Measurements from ENCODE around the gene CCKAR. TPM values are rescaled to one million over a fixed set of nuclear protein-coding genes. Genes with fewer than 3 reads are reported as not detected.
A peak's percentile ranks its signal among the peaks of the same experiment; 100 is the strongest.
"Not testable (repeated sequence)": the region's sequence is repeated elsewhere in the genome, so short reads cannot be mapped to it uniquely, and the experiment has no call there.

Gene CCKAR
- total and polyA plus RNA-seq, 2 donors: 0.26 TPM; not detected in 1

GRCh38 chr4:26509681-26510333 lies 19.5 kb upstream of the CCKAR start:
- H3K4me3 ChIP-seq (ENCODE audit: low read depth, low read length): no peak overlapping the region
- H3K36me3 ChIP-seq (ENCODE audit: insufficient read depth): no peaks in the 10 kb centered on the region
- no peak for DNase-seq (ENCODE audit: extremely low spot score)
- H3K27ac ChIP-seq (ENCODE audit: low read depth): no peak overlapping the region
- WGBS: 58% methylated on average over 8 of the region's 8 CpGs
- H3K4me1 ChIP-seq (ENCODE audit: insufficient read depth): no peaks in the 10 kb centered on the region

GRCh38 chr4:26507286-26507685 lies 17.0 kb upstream of the CCKAR start:
- Histone ChIP-seq H3K4me1 (ENCODE audit: insufficient read depth) (no peaks in the 10 kb centered on the region), H3K4me3 (ENCODE audit: low read depth, low read length) (no peak overlapping the region), H3K36me3 (ENCODE audit: insufficient read depth) (no peaks in the 10 kb centered on the region), H3K27ac (ENCODE audit: low read depth) (no peak overlapping the region)
- WGBS: 91% methylated on average over 4 of the region's 4 CpGs
- DNase-seq (ENCODE audit: extremely low spot score): no peak

- Histone ChIP-seq H3K36me3 (ENCODE audit: insufficient read depth) (no peaks in the 10 kb centered on the region), H3K27ac (ENCODE audit: low read depth) (no peak overlapping the region), H3K4me3 (ENCODE audit: low read depth, low read length) (no peak overlapping the region), H3K4me1 (ENCODE audit: insufficient read depth) (no peaks in the 10 kb centered on the region)
- WGBS: 66% methylated on average over 4 of the region's 4 CpGs
- no peak for DNase-seq (ENCODE audit: extremely low spot score)
These were observed 13.6 kb upstream of the CCKAR start for GRCh38 chr4:26503844-26504243.

GRCh38 chr4:26503427-26503826 lies 13.1 kb upstream of the CCKAR start:
- Histone ChIP-seq H3K27ac (ENCODE audit: low read depth) (no peak overlapping the region), H3K36me3 (ENCODE audit: insufficient read depth) (no peaks in the 10 kb centered on the region), H3K4me1 (ENCODE audit: insufficient read depth) (no peaks in the 10 kb centered on the region), H3K4me3 (ENCODE audit: low read depth, low read length) (no peak overlapping the region)
- DNase-seq (ENCODE audit: extremely low spot score): no peak
- 49% methylated on average over 5 of the region's 5 CpGs for WGBS

GRCh38 chr4:26500565-26500999 lies 10.3 kb upstream of the CCKAR start:
- 92% methylated on average over 9 of the region's 9 CpGs for WGBS
- not testable (repeated sequence) for H3K4me3 ChIP-seq (ENCODE audit: low read depth, low read length); DNase-seq (ENCODE audit: extremely low spot score); H3K27ac ChIP-seq (ENCODE audit: low read depth); H3K36me3 ChIP-seq (ENCODE audit: insufficient read depth); H3K4me1 ChIP-seq (ENCODE audit: insufficient read depth)

GRCh38 chr4:26496207-26496783 lies 6.0 kb upstream of the CCKAR start:
- Histone ChIP-seq H3K4me3 (ENCODE audit: low read depth, low read length) (no peak overlapping the region), H3K4me1 (ENCODE audit: insufficient read depth) (no peaks in the 10 kb centered on the region), H3K36me3 (ENCODE audit: insufficient read depth) (no peaks in the 10 kb centered on the region), H3K27ac (ENCODE audit: low read depth) (no peak overlapping the region)
- WGBS: 75% methylated on average over 8 of the region's 8 CpGs
- no peak for DNase-seq (ENCODE audit: extremely low spot score)

- no peak for DNase-seq (ENCODE audit: extremely low spot score)
- H3K4me3 ChIP-seq (ENCODE audit: low read depth, low read length): no peak overlapping the region
- H3K4me1 ChIP-seq (ENCODE audit: insufficient read depth): no peaks in the 10 kb centered on the region
- H3K36me3 ChIP-seq (ENCODE audit: insufficient read depth): no peaks in the 10 kb centered on the region
- H3K27ac ChIP-seq (ENCODE audit: low read depth): no peak overlapping the region
- WGBS: 93% methylated on average over 4 of the region's 4 CpGs
These were observed 3.2 kb upstream of the CCKAR start for GRCh38 chr4:26493461-26493860.

- no peaks in the 10 kb centered on the region for H3K36me3 ChIP-seq (ENCODE audit: insufficient read depth)
- H3K4me1 ChIP-seq (ENCODE audit: insufficient read depth): no peaks in the 10 kb centered on the region
- H3K27ac ChIP-seq (ENCODE audit: low read depth): no peak overlapping the region
- DNase-seq (ENCODE audit: extremely low spot score): no peak
- no peak overlapping the region for H3K4me3 ChIP-seq (ENCODE audit: low read depth, low read length)
- WGBS: 81% methylated on average over 7 of the region's 7 CpGs
These were observed 1.3 kb upstream of the CCKAR start for GRCh38 chr4:26491449-26492170.

- WGBS: 91% methylated on average over 4 of the region's 4 CpGs
- Histone ChIP-seq H3K27ac (ENCODE audit: low read depth) (no peak overlapping the region), H3K4me1 (ENCODE audit: insufficient read depth) (no peaks in the 10 kb centered on the region), H3K4me3 (ENCODE audit: low read depth, low read length) (no peak overlapping the region), H3K36me3 (ENCODE audit: insufficient read depth) (no peaks in the 10 kb centered on the region)
- no peak for DNase-seq (ENCODE audit: extremely low spot score)
These were observed 638 bp upstream of the CCKAR start for GRCh38 chr4:26490960-26491284.

- 86% methylated on average over 19 of the region's 19 CpGs for WGBS
- Histone ChIP-seq H3K36me3 (ENCODE audit: insufficient read depth) (no peaks in the 10 kb centered on the region), H3K4me3 (ENCODE audit: low read depth, low read length) (no peak overlapping the region), H3K27ac (ENCODE audit: low read depth) (no peak overlapping the region), H3K4me1 (ENCODE audit: insufficient read depth) (no peaks in the 10 kb centered on the region)
- no peak for DNase-seq (ENCODE audit: extremely low spot score)
These were observed 941 bp downstream of the CCKAR start for GRCh38 chr4:26489101-26489985.

- DNase-seq (ENCODE audit: extremely low spot score): no peak
- Histone ChIP-seq H3K4me3 (ENCODE audit: low read depth, low read length) (no peak overlapping the region), H3K36me3 (ENCODE audit: insufficient read depth) (no peaks in the 10 kb centered on the region), H3K27ac (ENCODE audit: low read depth) (no peak overlapping the region), H3K4me1 (ENCODE audit: insufficient read depth) (no peaks in the 10 kb centered on the region)
- WGBS: 76% methylated on average over 7 of the region's 7 CpGs
These were observed 4.6 kb downstream of the CCKAR start for GRCh38 chr4:26485684-26486083.

- H3K27ac ChIP-seq (ENCODE audit: low read depth): no peak overlapping the region
- WGBS: 46% methylated on average over 5 of the region's 5 CpGs
- H3K4me1 ChIP-seq (ENCODE audit: insufficient read depth): no peaks in the 10 kb centered on the region
- no peaks in the 10 kb centered on the region for H3K36me3 ChIP-seq (ENCODE audit: insufficient read depth)
- no peak overlapping the region for H3K4me3 ChIP-seq (ENCODE audit: low read depth, low read length)
- DNase-seq (ENCODE audit: extremely low spot score): no peak
These were observed 5.8 kb downstream of the CCKAR start for GRCh38 chr4:26484516-26484915.

GRCh38 chr4:26484032-26484515 lies 6.2 kb downstream of the CCKAR start:
- Histone ChIP-seq H3K4me3 (ENCODE audit: low read depth, low read length) (no peak overlapping the region), H3K4me1 (ENCODE audit: insufficient read depth) (no peaks in the 10 kb centered on the region), H3K36me3 (ENCODE audit: insufficient read depth) (no peaks in the 10 kb centered on the region), H3K27ac (ENCODE audit: low read depth) (no peak overlapping the region)
- 24% methylated on average over 2 of the region's 2 CpGs for WGBS
- DNase-seq (ENCODE audit: extremely low spot score): peak; percentile 25

Measured in urinary bladder (tissue), 4 donors.